Glutamatergic neuron (in vitro differentiated cells): Measurements from ENCODE around the gene ABI3BP. TPM values are rescaled to one million over a fixed set of nuclear protein-coding genes. Genes with fewer than 3 reads are reported as not detected.

ENCODE experiments used
- DNase-seq: peaks from one replicate; pipeline ENCODE4 v3.0.0; 2022
- H3K27ac Mint-ChIP-seq: one replicate; pipeline ENCODE4 v1.8.0; 2020; ENCODE audit warnings: mild to moderate bottlenecking, mixed read lengths, inconsistent platforms; ENCODE audit not compliant: unreplicated experiment
- H3K27me3 Mint-ChIP-seq: one replicate; pipeline ENCODE4 v1.8.0; 2020; ENCODE audit warnings: mild to moderate bottlenecking, moderate library complexity, mixed read lengths, inconsistent platforms; ENCODE audit not compliant: unreplicated experiment
- H3K36me3 Mint-ChIP-seq: one replicate; pipeline ENCODE4 v1.8.0; 2020; ENCODE audit warnings: mild to moderate bottlenecking, mixed read lengths, inconsistent platforms; ENCODE audit not compliant: unreplicated experiment
- H3K4me1 Mint-ChIP-seq: one replicate; pipeline ENCODE4 v1.8.0; 2020; ENCODE audit warnings: mild to moderate bottlenecking, low read depth, mixed read lengths, inconsistent platforms; ENCODE audit not compliant: unreplicated experiment
- H3K4me3 Mint-ChIP-seq: one replicate; pipeline ENCODE4 v1.8.0; 2020; ENCODE audit warnings: mild to moderate bottlenecking, mixed read lengths, inconsistent platforms; ENCODE audit not compliant: unreplicated experiment
- H3K9me3 Mint-ChIP-seq: one replicate; pipeline ENCODE4 v1.8.0; 2020; ENCODE audit warnings: mild to moderate bottlenecking, moderate library complexity, mixed read lengths, inconsistent platforms; ENCODE audit not compliant: unreplicated experiment
- total RNA-seq: library from RNA; stranded (reverse); fragmentation: NEBNext Ultra II Directional; extraction: Animal tissue kit (Norgen Biotek cat#: 25700); gene quantifications from one replicate; pipeline ENCODE4 v1.2.1, GENCODE V29; 2021; ENCODE audit not compliant: unreplicated experiment
- TF ChIP-seq, protein P1 (sequence below): fragments of 200-600 bp; sonication (generic); IDR thresholded peaks from one replicate; pipeline ENCODE4 v1.5.0; 2021; ENCODE audit not compliant: partially characterized antibody, unreplicated experiment

The ABI3BP gene
- total RNA-seq, 1 donor from 2014 or later: not detected

GRCh38 chr3:100708644-100708988 is 284.6 kb downstream of the ABI3BP start:
- Mint-ChIP-seq H3K4me1 (peaks cover 7% of the 10 kb centered on the region), H3K9me3 (peaks cover 4% of the 10 kb centered on the region), H3K4me3 (peak overlapping the region; percentile 80), H3K27ac (peak overlapping the region; percentile 76), H3K36me3 (peaks cover 4% of the 10 kb centered on the region), H3K27me3 (no peaks in the 10 kb centered on the region)
- no peak for DNase-seq
- TF ChIP-seq, protein P1, sequence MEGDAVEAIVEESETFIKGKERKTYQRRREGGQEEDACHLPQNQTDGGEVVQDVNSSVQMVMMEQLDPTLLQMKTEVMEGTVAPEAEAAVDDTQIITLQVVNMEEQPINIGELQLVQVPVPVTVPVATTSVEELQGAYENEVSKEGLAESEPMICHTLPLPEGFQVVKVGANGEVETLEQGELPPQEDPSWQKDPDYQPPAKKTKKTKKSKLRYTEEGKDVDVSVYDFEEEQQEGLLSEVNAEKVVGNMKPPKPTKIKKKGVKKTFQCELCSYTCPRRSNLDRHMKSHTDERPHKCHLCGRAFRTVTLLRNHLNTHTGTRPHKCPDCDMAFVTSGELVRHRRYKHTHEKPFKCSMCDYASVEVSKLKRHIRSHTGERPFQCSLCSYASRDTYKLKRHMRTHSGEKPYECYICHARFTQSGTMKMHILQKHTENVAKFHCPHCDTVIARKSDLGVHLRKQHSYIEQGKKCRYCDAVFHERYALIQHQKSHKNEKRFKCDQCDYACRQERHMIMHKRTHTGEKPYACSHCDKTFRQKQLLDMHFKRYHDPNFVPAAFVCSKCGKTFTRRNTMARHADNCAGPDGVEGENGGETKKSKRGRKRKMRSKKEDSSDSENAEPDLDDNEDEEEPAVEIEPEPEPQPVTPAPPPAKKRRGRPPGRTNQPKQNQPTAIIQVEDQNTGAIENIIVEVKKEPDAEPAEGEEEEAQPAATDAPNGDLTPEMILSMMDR: no peak

DNA sequence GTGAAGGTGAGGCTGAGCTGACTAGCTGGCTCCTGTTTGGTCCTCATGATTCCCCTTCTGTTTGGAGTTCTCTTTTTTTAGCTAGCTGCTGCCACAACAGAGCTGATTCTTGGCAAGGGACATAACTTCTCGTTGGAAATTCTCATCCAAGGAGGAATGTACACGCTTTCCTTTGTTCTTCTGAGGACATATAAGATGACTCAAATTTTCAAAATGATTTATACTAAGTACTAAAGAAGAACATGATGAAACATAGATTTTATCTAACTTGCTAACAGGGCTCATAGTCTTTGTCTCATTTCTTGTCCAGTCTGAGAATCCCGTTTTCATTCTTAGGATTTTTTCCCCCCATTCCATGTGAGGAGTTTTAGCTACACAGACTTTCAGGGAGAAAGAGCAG is 286.9 kb downstream of the ABI3BP start:
- H3K9me3 Mint-ChIP-seq: peaks cover 4% of the 10 kb centered on the region
- H3K27ac Mint-ChIP-seq: no peak overlapping the region
- no peaks in the 10 kb centered on the region for H3K27me3 Mint-ChIP-seq

GRCh38 chr3:100703865-100704264 is 289.4 kb downstream of the ABI3BP start:
- peaks cover 2% of the 10 kb centered on the region for H3K9me3 Mint-ChIP-seq
- H3K4me1 Mint-ChIP-seq: no peaks in the 10 kb centered on the region
- DNase-seq: no peak
- TF ChIP-seq, protein P1: no peak
- H3K4me3 Mint-ChIP-seq: no peak overlapping the region
- no peak overlapping the region for H3K27ac Mint-ChIP-seq
- peaks cover 3% of the 10 kb centered on the region for H3K36me3 Mint-ChIP-seq
- no peaks in the 10 kb centered on the region for H3K27me3 Mint-ChIP-seq

More for the DNA sequence above, 286.9 kb downstream of the ABI3BP start:
- no peak for DNase-seq
- peaks cover 4% of the 10 kb centered on the region for H3K36me3 Mint-ChIP-seq
- TF ChIP-seq, protein P1: no peak
- H3K4me3 Mint-ChIP-seq: no peak overlapping the region
- peaks cover 4% of the 10 kb centered on the region for H3K4me1 Mint-ChIP-seq

- TF ChIP-seq, protein P1: no peak
- Mint-ChIP-seq H3K27me3 (no peaks in the 10 kb centered on the region), H3K9me3 (no peaks in the 10 kb centered on the region), H3K27ac (no peak overlapping the region), H3K4me1 (no peaks in the 10 kb centered on the region), H3K4me3 (no peak overlapping the region), H3K36me3 (no peaks in the 10 kb centered on the region)
- DNase-seq: no peak
Observed at GRCh38 chr3:100702980-100703345, 290.3 kb downstream of the ABI3BP start.

GRCh38 chr3:100702082-100702979 is 290.9 kb downstream of the ABI3BP start:
- TF ChIP-seq, protein P1: no peak
- no peaks in the 10 kb centered on the region for H3K36me3 Mint-ChIP-seq
- no peak overlapping the region for H3K4me3 Mint-ChIP-seq
- no peaks in the 10 kb centered on the region for H3K9me3 Mint-ChIP-seq
- H3K27me3 Mint-ChIP-seq: no peaks in the 10 kb centered on the region
- DNase-seq: no peak
- no peaks in the 10 kb centered on the region for H3K4me1 Mint-ChIP-seq
- H3K27ac Mint-ChIP-seq: no peak overlapping the region
